SHP77 treated with DMSO at 0.1 percent for 48 hours (cell line): ENCODE measurements around the gene PRM1.

Source experiments
- DNase-seq: peaks from one replicate; lab custom pipeline; 2025; lab: John Stamatoyannopoulos, UW

Gene PRM1

GRCh38 chr16:11236461-11237254 is 44.5 kb downstream of the PRM1 start:
- DNase-seq: no peak

GRCh38 chr16:11235703-11235991 is 45.5 kb downstream of the PRM1 start:
- DNase-seq: no peak

- no peak for DNase-seq
These were observed 46.0 kb downstream of the PRM1 start for GRCh38 chr16:11234884-11235702.

GRCh38 chr16:11233727-11234376 is 47.3 kb downstream of the PRM1 start:
- no peak for DNase-seq

DNA sequence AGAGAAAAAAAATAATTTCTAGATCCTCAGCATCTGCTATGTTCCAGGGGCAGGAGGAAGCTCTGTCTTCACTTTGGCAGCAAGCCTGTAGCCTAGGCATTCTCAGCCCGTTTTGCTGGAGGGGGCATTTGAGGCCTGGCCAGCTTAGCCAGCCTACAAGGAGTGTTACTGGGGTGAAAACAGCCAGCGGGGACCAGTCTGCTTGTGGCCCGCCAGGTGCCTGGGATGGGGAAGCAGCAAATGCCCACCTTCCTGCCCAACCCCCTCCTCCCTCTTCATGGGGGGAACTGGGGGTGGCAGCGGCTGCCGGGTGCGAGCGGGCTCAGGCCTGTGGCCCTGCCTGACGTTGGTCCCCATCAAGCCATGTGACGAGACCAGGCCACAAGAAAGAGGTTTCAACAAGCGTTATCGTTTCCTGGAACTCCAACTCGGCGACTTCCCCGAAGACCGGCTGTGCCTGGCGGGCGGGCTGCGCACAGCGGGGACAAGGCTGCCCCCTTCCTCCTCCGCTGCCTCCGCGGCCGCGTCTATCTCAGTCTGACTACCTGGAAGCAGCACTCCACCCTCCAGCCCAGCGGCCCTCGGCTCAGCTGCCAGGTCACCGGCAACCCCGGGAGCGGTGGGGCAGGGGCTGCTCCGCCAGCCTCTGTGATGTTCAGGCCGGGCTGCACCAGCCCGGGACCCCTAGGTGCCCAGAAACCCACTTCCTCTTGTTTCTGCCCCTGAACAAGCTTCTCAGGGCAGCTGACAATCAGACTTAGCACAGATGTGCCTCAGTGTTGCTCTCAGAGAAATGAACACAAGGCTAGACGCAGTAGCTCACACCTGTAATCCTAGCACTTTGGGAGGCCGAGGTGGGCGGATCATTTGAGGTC is 48.0 kb downstream of the PRM1 start:
- DNase-seq: no peak

DNA sequence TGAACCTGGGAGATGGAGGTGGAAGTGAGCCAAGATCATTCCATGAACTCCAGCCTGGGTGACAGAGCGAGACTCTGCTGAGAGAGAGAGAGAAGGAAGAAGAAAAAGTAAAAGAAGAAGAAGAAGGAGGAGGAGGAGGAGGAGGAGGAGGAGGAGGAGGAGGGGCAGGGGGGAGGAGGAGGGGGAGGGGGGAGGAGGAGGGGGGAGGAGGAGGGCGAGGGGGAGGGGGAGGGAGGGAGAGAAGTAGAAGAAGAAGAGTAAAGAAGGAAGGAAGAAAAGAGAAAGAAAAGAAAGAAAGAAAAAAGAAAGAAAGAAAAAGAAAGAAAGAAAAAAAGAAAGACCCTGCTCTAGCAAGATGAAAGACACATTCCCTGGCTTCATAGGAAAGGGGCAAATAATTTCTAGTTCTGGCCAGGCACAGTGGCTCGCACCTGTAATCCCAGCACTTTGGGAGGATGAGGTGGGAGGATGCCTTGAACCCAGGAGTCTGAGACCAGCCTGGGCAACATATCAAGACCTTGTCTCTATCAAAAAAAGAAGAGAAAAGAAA is 48.8 kb downstream of the PRM1 start:
- DNase-seq: no peak

DNA sequence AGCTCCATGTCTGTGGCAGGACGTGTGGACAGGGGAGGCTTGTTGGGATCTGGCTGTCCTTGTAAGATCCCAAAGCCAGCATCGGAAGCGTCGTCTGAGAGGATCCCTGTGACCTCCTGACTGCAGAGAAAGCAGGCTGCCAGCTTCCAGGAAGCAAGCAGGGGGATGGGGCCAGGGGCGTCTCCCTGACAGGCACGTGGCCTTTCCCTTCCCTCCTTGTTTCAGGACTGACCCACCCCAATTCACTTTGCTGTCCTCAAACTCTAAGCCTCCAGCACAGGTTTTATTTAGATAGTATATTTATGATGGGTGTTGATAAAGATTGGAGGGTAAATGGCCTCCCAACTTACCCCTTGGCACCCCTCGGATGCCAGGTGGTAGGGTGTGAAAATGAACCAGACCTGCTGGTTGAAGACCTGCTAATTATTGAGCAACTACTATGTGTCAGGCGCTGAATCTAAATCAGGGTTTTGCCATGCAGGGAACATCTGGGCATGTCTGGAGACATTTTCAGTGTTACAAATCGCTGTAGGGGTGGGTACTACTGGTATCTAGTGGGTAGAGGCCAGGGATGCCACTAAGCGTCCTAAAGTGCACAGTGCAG is 49.7 kb downstream of the PRM1 start:
- DNase-seq: no peak
